A673 (cell line): ENCODE data around the gene EFR3B. TPM values are rescaled to one million over a fixed set of nuclear protein-coding genes. Genes with fewer than 3 reads are reported as not detected.

ENCODE experiments used
- BruUV-seq: library from RNA; stranded (reverse); fragments of 400-500 nt; replicated peaks from 2 replicates; lab custom pipeline; 2021; lab: Mats Ljungman, UMichigan
- CTCF ChIA-PET: fragments of 300-600 bp; sonication (Branson Sonifier 250); formaldehyde crosslinking; loops from one replicate; lab custom pipeline; 2022; ENCODE audit warnings: antibody characterized with exemption; lab: Charles Lee
- POLR2A ChIA-PET: fragments of 300-600 bp; sonication (Branson Sonifier 250); formaldehyde crosslinking; loops from one replicate; lab custom pipeline; 2022; ENCODE audit warnings: antibody characterized with exemption; ENCODE audit not compliant: low non-redundant PET; lab: Charles Lee
- DNase-seq: peaks from one replicate; pipeline ENCODE4 v3.0.0-alpha.2; 2015; ENCODE audit warnings: low spot score
- H3K27ac ChIP-seq: fragments of 200-600 bp; sonication (generic); 2 replicates; pipeline ENCODE4 v1.5.1; 2016; ENCODE audit warnings: mixed run types, low read depth, mild to moderate bottlenecking, mixed read lengths, antibody characterized with exemption, low read length; ENCODE audit not compliant: poor library complexity, severe bottlenecking
- H3K27me3 ChIP-seq: fragments of 200-600 bp; sonication (generic); replicated peaks from 2 replicates; pipeline ENCODE4 v1.6.1; 2017; ENCODE audit warnings: mixed run types, low read depth, mild to moderate bottlenecking, mixed read lengths, antibody characterized with exemption, low read length; ENCODE audit not compliant: insufficient read depth, poor library complexity
- H3K36me3 ChIP-seq: fragments of 200-600 bp; sonication (generic); 2 replicates; pipeline ENCODE4 v1.6.1; 2016; ENCODE audit warnings: mixed run types, mild to moderate bottlenecking, mixed read lengths, antibody characterized with exemption, low read length; ENCODE audit not compliant: insufficient read depth, poor library complexity, severe bottlenecking
- H3K4me1 ChIP-seq: fragments of 200-600 bp; sonication (generic); 2 replicates; pipeline ENCODE4 v1.6.1; 2017; ENCODE audit warnings: mixed run types, mild to moderate bottlenecking, mixed read lengths, antibody characterized with exemption, low read length; ENCODE audit not compliant: insufficient read depth, poor library complexity, severe bottlenecking
- H3K4me3 ChIP-seq: fragments of 200-600 bp; sonication (generic); 2 replicates; pipeline ENCODE4 v1.5.1; 2016; ENCODE audit warnings: low read depth, mixed run types, mild to moderate bottlenecking, mixed read lengths, low read length; ENCODE audit not compliant: poor library complexity, severe bottlenecking
- H3K9me3 ChIP-seq: fragments of 200-600 bp; sonication (generic); 2 replicates; pipeline ENCODE4 v1.6.1; 2016; ENCODE audit warnings: mixed run types, low read depth, mild to moderate bottlenecking, mixed read lengths, antibody characterized with exemption, low read length; ENCODE audit not compliant: poor library complexity, severe bottlenecking
- CTCF ChIP-seq: fragments of 300-800, 200-600 bp; sonication (generic); conservative IDR thresholded peaks from 2 replicates; pipeline ENCODE4 v1.5.1; 2017; ENCODE audit warnings: low read depth, mild to moderate bottlenecking, antibody characterized with exemption, low read length, moderate library complexity, mixed read lengths
- EZH2 ChIP-seq: fragments of 200-600 bp; sonication (generic); IDR thresholded peaks from 2 replicates; pipeline ENCODE4 v1.6.1; 2017; ENCODE audit warnings: borderline replicate concordance, low read depth, mild to moderate bottlenecking, mixed read lengths, antibody characterized with exemption, low read length; ENCODE audit not compliant: poor library complexity, severe bottlenecking
- intact Hi-C: fragments of 100-400 bp; cut with micrococcal nuclease; formaldehyde crosslinking; loops from one replicate; pipeline ENCODE4 v1.10.0; 2022; ENCODE audit not compliant: unreplicated experiment
- total RNA-seq: library from RNA; stranded (reverse); gene quantifications from 2 replicates; pipeline ENCODE4 v1.2.3, GENCODE V29; 2021

Gene EFR3B
- total RNA-seq, 1 experiment from 2014 or later, result 1.0 TPM

- no peaks in the 10 kb centered on the region for H3K9me3 ChIP-seq
- H3K4me3 ChIP-seq, result no peak overlapping the region
- no peaks in the 10 kb centered on the region for H3K4me1 ChIP-seq
- no peak for DNase-seq
- ChIA-PET CTCF (no interaction called here), POLR2A (no interaction called here)
- intact Hi-C loops, result no loop called here
- TF ChIP-seq EZH2, result no peak
- TF ChIP-seq CTCF, result no peak
- H3K27ac ChIP-seq, result no peak overlapping the region
- BruUV-seq, result no TSS peak
- H3K27me3 ChIP-seq, result peaks cover 6% of the 10 kb centered on the region
- no peaks in the 10 kb centered on the region for H3K36me3 ChIP-seq
Measured at GRCh38 chr2:25177211-25177611, 135.3 kb downstream of the EFR3B start.

- no TSS peak for BruUV-seq
- CTCF ChIA-PET, result no interaction called here
- intact Hi-C loops, result no loop called here
Measured at GRCh38 chr2:25178976-25179375, 137.1 kb downstream of the EFR3B start.

DNA sequence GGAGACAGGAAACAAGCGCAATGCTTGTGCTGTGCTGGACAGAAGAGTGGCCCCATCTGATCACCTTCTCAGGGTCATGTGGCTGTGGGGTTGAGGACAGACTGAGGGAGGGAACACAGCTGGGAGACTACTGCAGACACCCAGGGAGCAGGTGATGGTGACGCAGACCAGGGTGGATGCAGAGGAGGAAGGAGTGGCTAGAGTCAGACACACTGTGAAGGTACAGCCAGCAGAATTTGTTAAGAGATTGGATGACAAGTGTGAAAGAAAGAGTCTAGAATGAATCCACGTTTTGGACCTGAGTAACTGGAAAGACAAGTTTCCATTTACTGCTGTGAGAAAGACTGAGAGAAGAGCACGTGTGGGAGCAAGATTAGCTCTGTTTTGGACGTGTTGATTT, 142.4 kb downstream of the EFR3B start:
- peaks cover 3% of the 10 kb centered on the region for H3K27me3 ChIP-seq
- intact Hi-C loops, result no loop called here
- H3K9me3 ChIP-seq, result no peaks in the 10 kb centered on the region
- H3K4me1 ChIP-seq, result no peaks in the 10 kb centered on the region
- no peak for TF ChIP-seq EZH2
- no peak for TF ChIP-seq CTCF
- BruUV-seq, result no TSS peak
- no peak overlapping the region for H3K27ac ChIP-seq
- POLR2A ChIA-PET, result interaction anchor here (0.6 kb wide), 1 partner anchor 309 kb away, joined by 3 read pairs; no protein-coding TSS in a partner anchor
- no peaks in the 10 kb centered on the region for H3K36me3 ChIP-seq
- H3K4me3 ChIP-seq, result no peak overlapping the region
- DNase-seq, result no peak
- CTCF ChIA-PET, result no interaction called here

More at GRCh38 chr2:25178976-25179375, 137.1 kb downstream of the EFR3B start:
- Histone ChIP-seq H3K27me3 (peaks cover 3% of the 10 kb centered on the region), H3K27ac (no peak overlapping the region), H3K4me1 (no peaks in the 10 kb centered on the region), H3K9me3 (no peaks in the 10 kb centered on the region), H3K36me3 (no peaks in the 10 kb centered on the region), H3K4me3 (no peak overlapping the region)
- TF ChIP-seq CTCF (no peak), EZH2 (no peak)
- no peak for DNase-seq
- POLR2A ChIA-PET, result no interaction called here
